ENCODE data around the gene NIN.
"Not testable (repeated sequence)": the region's sequence is repeated elsewhere in the genome, so short reads cannot be mapped to it uniquely, and the experiment has no call there.

The NIN gene

GRCh38 chr14:50705026-50705593, 125.9 kb downstream of the NIN start:
- DNase-seq: no peak

- no peak for DNase-seq
Observed at GRCh38 chr14:50704454-50705010, 126.4 kb downstream of the NIN start.

- peak; percentile 52 for DNase-seq
Observed at GRCh38 chr14:50697659-50698290, 133.2 kb downstream of the NIN start.

GRCh38 chr14:50694260-50694659, 136.7 kb downstream of the NIN start:
- not testable (repeated sequence) for DNase-seq

- DNase-seq: no peak
Observed at GRCh38 chr14:50688875-50689274, 142.1 kb downstream of the NIN start.

GRCh38 chr14:50679674-50680073, 151.3 kb downstream of the NIN start:
- DNase-seq: no peak

GRCh38 chr14:50678163-50678562, 152.8 kb downstream of the NIN start:
- no peak for DNase-seq

- DNase-seq: peak; percentile 88
Observed at GRCh38 chr14:50677527-50678063, 153.4 kb downstream of the NIN start.

GRCh38 chr14:50676814-50677516, 154.0 kb downstream of the NIN start:
- DNase-seq: no peak

- peak; percentile 77 for DNase-seq
Observed at GRCh38 chr14:50675597-50675996, 155.4 kb downstream of the NIN start.

- no peak for DNase-seq
Observed at GRCh38 chr14:50670866-50671256, 160.1 kb downstream of the NIN start.

GRCh38 chr14:50670196-50670865, 160.6 kb downstream of the NIN start:
- no peak for DNase-seq
